Inferior parietal cortex (tissue), 1 donor: ENCODE measurements around the gene ATP5PO.

Experiments used
- DNase-seq: peaks from one replicate; pipeline ENCODE4 v3.0.0-alpha.2; 2016; ENCODE audit errors: extremely low spot score

The ATP5PO gene

GRCh38 chr21:33915368-33916199 is at the start of gene ATP5PO:
Gene ATP5PO, minus strand, starts transcription at chr21:33915804. Its CDS starts 41 bp downstream, at chr21:33915763.
- peak; percentile 99 for DNase-seq

- no peak for DNase-seq
Measured at GRCh38 chr21:33964706-33965325, 49.2 kb upstream of the ATP5PO start.

- DNase-seq, result no peak
Measured at GRCh38 chr21:33963848-33964555, 48.4 kb upstream of the ATP5PO start.

- no peak for DNase-seq
Measured at GRCh38 chr21:33962290-33962689, 46.7 kb upstream of the ATP5PO start.

- DNase-seq, result no peak
Measured at GRCh38 chr21:33961061-33961460, 45.5 kb upstream of the ATP5PO start.

GRCh38 chr21:33959680-33960079 is 44.1 kb upstream of the ATP5PO start:
- DNase-seq, result no peak

- DNase-seq, result no peak
Measured at GRCh38 chr21:33954395-33954794, 38.8 kb upstream of the ATP5PO start.

GRCh38 chr21:33951276-33952178 is 35.9 kb upstream of the ATP5PO start:
- DNase-seq, result no peak

GRCh38 chr21:33950431-33951079 is 35.0 kb upstream of the ATP5PO start:
- DNase-seq, result no peak

GRCh38 chr21:33949516-33950430 is 34.2 kb upstream of the ATP5PO start:
- no peak for DNase-seq

GRCh38 chr21:33948951-33949444 is 33.4 kb upstream of the ATP5PO start:
- DNase-seq, result no peak

- peak; percentile 40 for DNase-seq
Measured at GRCh38 chr21:33948096-33948950, 32.7 kb upstream of the ATP5PO start.

- DNase-seq, result peak; percentile 78
Measured at GRCh38 chr21:33947451-33948095, 32.0 kb upstream of the ATP5PO start.

- no peak for DNase-seq
Measured at GRCh38 chr21:33945652-33946270, 30.2 kb upstream of the ATP5PO start.

GRCh38 chr21:33944185-33944763 is 28.7 kb upstream of the ATP5PO start:
- DNase-seq, result no peak

- no peak for DNase-seq
Measured at GRCh38 chr21:33943293-33943692, 27.7 kb upstream of the ATP5PO start.

- no peak for DNase-seq
Measured at GRCh38 chr21:33942426-33942825, 26.8 kb upstream of the ATP5PO start.

- DNase-seq, result no peak
Measured at GRCh38 chr21:33940881-33941245, 25.3 kb upstream of the ATP5PO start.
